NCI-H774 (cell line): ENCODE measurements around the gene SLFNL1.

Experiments used
- DNase-seq: peaks from one replicate; lab custom pipeline; 2025; lab: John Stamatoyannopoulos, UW

SLFNL1 gene

DNA sequence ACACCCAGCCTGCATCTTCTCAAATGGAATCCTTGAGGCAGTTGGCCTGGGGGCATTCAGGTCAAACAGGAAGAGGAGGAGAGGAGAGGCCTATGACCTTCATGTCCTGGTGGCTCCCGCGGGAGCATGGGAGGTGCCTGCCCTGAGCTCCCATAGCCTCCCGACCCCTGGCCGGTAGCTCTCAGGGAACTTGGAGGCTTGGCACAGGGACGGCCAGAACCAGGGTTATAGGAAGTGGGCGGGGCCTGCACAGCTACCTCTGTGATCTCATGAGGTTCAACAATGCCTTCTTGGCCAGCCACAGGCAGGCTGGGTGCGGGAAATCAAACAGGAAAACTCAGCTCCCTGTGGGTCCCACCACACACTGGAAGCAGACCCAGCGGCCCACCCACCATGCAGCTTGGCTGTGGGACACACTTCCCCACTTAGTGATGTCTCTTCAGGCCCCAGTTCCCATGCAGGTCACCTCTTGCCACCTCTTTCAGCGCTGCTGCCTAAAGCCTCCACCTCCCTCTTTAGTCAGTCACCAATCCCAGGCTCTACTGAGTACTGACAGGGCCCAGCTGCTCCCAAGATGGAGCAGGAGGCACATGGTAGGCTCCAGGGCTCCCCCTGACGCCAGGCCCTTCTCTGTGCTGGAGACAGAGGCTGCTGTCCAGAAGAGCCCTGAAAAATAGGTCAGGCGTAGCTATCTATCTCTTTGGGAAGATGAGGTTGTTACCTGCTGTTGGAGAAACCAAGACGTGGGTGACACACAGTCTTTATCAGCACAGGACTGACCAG lies at the start of gene SLFNL1:
Gene SLFNL1, minus strand, starts transcription at position 200 of the 783 bp plus-strand sequence. CDS start 1,065 bp downstream, outside the sequence.
- no peak for DNase-seq

DNA sequence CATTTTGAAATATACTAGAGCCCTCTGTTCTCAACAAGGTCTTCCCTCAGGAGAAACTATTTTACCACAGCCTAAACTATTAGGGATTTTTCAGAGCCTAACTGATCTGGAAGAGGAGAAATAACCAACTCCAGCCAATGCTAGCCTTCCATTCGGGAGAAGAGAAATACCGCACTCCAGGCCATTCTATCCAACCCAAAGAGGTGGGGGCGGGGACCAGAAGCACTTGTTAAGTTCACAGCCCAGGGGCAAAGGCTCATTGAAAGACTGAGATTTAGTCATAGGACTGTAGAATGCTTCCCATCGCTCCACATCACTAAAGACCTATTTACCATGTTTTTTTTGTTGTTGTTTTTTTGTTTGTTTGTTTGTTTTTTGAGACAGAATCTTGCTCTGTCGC lies 35.4 kb upstream of the SLFNL1 start:
- DNase-seq: no peak

DNA sequence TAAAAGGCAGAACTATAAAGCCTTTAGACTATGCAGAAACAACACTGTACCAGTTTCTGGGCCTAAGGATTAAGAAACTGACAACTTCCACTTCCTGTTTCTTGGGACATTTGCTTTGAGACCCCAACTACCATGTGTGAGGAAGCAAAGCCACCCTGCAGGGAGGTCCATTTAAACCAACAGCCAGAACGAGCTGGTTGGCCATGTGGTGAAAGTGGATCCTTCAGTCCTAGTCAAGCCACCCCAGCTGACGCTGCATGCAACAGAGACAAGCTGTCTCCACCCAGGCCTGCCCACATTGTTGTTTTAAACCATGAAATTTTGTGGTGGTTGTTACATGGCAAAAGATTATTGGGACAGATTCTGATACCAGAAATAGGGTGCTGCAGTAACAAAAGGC lies 31.8 kb upstream of the SLFNL1 start:
- no peak for DNase-seq

DNA sequence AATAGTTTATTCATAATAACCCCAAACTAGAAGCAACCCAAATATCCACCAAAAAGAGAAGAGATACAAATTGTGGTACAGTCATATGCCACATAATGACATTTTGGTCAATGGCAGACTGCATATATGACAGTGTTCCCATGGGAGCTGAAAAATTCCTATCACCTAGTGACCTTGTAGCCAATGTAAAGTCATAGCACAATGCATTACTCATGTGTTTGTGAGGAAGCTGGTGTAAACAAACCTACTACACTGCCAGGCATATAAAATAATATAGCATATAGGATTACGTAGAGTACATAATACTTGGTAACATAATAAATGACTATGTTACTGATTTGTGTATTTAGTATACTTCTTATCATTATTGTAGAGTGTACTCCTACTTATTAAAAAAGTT lies 29.5 kb upstream of the SLFNL1 start:
- DNase-seq: no peak

DNA sequence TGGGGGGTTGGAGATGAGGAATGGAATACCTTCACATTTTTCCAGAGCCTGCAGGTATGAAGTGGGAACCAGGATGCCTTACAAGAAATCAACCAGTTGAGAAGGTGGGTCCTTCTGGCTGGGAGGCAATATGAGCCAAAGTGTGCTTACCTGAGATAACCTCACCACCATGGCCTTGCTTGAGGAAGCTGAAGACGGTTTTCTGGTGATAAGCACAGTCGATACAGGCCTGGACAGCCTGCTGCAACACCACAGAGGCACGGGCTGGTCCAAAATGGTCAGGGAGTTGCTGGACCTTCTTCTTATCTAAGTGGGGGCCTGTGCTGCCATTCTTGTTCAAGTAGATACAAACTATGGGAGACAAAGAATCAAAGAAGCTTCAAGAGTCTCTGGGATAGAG lies 27.0 kb upstream of the SLFNL1 start:
- no peak for DNase-seq

DNA sequence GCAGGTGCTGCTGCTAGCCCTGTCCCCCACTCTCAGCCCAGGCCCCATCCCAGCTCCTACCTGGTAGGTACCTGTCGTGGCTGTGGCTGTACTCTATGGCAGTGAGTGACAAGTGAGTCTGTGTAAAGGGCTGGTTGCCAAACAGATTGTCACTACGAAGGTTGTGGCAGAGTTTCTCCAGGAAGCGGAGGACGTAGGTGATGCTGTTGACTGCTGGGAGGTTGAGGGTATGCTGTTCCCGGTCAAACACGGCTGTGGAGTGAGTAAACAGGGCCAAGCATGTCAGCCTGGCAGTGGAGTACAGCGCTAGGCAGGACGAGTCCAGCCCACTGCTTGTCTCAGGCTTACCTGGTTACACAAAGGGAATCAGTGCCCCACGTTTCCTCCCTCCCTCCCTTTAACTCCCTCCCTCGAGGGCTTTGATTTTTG lies 24.8 kb upstream of the SLFNL1 start:
- no peak for DNase-seq

DNA sequence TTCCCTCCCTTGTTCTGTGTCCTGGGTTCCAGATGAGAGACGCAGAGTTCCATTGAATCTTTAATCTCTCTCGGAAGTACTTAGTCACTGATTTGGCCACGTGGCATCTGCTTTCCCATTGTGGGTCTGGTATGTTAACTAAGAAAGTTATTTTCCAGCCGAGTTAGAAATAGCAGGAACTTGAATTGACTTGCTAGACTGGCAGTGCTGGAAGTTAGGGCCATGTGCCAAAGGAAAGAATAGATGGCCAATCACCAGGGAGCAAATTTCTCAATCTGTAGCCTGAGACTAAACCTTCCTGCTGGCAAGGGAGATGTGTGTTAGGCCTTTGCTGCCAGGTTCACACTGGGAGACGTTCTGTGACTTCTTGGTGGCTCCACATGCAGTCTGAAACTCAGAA lies 24.2 kb upstream of the SLFNL1 start:
- DNase-seq: no peak

DNA sequence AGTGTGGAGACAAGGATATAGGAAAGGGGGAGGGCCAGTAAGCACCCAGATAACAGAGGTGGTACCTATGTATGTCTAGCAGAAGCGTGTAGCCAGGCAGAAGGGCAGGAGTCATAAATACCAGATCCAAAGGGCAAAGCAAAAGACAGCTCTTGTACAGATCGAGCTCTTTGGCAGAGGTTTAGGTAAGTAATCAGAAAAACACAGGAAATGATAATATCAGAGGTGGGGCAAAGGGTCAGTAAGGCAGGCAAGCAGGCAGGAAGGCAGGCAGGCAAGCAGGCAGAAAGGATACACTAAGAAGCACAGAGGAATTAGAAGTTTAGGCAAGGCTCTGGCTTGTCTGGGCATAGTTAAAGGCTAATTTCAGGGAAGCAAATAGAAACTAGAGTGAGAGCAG lies 22.7 kb upstream of the SLFNL1 start:
- DNase-seq: no peak

DNA sequence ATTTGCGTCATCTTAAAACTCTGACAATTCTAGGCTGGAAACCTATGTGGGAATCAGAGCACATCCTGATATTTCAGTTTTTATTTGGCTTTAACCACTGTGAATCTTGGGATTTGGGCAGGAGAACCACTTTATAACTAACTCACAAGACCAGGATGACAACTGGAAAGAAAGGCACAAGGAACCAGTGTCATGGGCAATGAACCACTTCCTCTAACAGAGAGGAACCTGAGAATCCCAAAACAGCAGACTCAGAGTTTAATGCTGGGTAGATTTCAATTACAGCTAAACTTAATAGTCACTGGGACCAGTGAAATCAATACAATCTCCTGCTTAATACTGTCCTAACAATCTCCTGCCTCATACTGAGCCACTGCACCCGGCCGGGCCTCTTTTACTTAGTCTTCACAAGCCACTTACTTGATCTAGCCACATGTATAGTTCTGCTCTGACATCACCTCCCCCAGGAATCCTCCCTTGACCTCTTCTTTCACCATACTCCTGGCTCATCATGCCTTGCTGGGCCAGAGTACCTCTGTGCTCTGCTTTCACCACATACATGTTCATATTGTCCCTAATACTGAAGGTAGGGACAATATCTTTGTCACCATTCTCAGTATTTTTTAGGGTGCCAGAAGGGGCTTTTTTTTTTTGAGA lies 20.2 kb upstream of the SLFNL1 start:
- DNase-seq: no peak

DNA sequence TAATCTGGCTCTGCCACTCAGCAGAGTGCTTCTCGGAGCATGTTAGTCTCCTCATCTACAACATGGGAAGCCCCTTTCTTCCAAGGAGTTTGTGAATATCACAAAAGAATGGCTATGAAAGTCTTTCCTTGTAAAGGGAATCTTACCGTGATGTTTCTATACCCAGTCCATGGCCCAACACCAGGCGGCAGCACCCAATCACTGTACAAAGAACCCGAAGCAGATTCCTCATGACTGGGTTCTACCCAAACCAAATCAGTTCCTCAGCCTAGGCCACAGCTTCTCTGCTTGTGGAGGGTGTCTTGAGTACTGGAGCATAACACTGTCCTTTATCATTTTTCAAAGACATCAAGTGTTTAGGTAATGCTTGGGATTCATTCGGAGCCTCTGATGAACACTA lies 16.6 kb upstream of the SLFNL1 start:
- DNase-seq: no peak

DNA sequence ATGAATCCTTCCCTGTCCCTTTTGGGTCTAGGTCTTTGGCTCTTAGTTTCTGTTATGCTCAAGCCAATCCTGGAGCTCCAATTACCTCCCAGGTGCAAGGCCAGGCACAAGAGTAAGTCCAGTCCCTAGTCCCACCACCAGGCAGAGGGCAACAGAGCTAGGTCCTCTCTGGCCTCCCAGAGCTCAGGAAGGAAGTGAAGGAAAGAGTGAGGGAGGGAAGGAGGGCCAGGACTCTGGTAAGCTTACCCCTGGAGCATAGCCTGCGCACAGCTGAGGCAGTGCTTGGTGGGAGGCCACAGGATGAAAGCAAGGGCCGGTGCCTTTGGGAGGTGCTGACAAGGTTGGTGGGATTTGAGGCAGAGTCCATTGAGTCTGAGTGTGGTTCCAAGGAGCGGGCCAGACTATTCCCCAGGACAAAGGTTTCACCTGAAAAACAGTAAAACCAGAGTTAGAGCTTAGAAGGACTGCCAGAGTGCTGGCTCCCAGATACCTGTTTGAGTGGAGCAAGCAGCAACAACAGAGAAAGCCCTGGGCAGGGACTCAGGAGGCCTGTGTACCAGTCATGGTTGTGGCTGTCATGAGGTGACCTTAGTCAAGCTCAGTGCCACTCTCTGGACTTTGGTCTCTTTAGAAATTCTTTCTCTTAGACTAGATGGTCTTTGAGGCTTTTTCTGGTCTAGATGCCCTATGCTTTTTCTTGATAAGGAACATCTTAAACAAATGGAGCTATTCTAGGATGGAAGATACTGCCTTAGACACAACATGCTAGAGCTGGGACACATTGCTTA lies 15.8 kb upstream of the SLFNL1 start:
- no peak for DNase-seq

DNA sequence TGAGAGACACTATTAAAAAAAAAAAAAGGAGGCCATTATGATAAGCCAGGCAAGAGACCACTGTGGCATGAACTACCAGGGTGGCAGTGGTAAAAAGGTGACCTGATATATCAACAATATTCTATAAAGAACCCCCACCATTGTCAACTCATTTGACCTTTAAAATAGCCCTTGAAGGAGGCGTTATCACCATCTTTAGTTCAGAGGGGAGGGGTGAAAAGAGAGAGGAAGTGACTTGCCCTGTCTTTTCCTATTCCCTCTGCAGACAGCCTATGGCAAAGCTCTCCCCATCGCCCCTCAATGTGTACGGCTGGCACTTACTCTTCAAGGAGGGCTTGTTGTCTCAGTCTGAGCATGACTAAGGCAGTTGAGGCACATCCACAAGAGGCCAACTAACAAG lies 11.7 kb upstream of the SLFNL1 start:
- no peak for DNase-seq

DNA sequence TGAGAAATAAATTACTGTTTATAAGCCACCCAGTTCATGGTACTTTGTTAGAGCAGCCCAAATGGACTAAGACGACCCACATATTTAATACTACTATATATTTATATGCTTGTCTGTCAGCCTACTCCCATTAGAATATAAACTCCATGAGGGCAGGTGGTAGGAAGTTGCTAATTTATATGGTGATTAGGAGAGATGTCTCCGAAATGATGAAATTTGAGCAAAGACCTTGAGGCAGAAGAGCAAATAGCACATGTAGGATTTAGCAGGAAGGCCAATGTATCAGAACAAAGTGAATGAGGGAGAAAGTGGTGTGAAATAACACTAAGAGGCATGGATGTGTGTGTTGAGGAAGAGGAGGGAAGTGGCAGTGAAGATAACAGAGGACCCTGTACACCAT lies 10.6 kb upstream of the SLFNL1 start:
- no peak for DNase-seq

DNA sequence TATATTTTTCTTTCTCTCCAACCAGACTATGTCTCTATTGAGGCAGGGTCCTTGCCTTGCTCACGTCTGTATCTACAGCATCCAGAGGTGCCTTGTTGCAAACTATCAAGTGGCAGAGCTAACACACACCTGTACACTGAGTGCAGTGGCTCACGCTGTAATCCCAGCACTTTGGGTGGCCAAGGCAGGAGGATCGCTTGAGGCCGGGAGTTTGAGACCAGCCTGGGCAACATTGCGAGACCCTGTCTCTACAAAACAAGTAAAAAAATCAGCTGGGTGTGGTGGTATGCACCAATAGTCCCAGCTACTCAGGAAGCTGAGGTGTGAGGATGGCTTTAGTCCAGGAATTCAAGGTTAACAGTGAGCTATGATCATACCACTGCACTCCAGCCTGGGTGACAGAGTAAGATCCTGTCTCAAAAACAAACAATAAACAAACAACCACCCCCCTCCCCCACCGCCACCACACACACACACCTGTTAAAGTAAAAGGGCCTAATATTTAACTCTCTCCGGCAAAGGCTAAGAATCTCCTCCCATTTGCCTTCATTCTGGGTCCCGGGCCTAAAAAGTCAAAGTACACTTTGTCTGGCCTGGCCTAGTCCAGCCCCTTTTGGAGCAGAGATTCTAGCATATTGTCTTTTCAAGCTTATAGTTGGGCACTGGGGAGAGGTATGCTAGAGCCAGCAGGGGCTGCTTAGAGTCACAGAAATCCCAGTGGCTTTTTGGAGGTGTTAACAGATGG lies 9.5 kb upstream of the SLFNL1 start:
- no peak for DNase-seq

DNA sequence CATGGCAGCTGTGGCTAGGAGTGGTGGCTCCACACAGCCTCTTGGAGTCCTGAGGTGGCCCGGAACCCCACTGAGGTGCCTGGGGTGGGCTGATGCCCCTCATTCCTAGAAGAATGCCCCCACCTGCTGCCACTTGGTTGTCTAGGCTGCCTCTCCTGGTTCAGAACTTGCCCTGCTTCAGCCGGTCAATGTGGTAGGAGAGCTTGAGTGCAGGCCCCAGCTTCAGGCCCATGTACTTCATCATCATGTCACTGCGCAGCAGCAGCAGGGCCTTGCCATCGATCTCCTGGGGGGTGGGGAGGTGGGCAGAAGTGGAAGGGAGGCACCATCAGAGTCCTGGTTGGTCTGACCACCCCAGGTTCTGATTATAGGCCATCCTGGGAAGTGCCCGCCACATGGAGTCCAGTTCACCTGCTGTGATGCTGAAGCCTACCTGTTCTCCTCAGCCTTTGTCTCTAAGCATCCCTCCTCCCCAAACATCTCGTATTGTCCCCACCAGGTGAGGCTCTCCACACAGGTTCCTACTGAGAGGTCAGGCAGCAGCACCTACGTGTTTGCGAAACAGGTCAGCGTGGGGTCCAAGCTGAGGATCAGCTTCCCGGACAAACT lies 6.6 kb upstream of the SLFNL1 start:
- no peak for DNase-seq

DNA sequence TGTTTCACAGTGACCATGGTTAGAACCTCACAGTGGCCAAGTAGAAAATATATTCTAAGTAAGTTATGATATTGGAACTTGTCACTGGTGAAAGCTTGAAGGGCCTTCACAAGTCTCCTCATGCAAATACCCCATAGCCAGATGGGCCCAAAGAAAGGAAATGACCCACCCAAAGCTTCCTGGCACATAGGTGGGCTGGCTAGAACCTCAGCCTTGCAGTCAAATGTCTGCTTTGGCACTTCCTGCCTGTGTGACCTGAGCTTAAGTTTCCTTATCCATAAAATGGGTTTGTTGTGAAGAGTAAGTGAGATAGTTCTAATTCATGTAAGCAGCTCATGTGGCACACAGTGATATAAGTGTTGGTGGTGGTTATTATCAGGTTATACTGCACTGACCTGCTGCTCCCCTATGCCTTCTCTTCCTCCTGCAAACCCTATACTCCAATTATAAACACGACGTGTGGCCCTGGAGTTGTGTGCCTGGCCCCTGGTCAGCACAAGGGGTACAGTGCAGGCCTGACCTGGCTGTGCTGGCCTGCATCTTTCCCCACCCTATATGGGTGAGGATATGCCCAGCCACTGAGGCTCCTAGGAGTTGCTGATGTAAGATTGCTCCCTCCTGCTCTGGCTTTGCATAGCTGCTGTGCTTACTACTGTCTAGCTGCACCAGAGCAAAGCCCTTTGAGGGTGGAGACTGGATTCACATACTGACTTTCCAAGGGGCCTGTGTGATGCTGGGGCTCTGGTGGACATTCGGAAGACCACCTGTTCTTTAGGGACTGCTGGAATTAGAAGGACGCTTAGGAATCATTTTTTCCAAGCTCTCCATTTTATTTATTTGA lies 4.7 kb upstream of the SLFNL1 start:
- DNase-seq: no peak

DNA sequence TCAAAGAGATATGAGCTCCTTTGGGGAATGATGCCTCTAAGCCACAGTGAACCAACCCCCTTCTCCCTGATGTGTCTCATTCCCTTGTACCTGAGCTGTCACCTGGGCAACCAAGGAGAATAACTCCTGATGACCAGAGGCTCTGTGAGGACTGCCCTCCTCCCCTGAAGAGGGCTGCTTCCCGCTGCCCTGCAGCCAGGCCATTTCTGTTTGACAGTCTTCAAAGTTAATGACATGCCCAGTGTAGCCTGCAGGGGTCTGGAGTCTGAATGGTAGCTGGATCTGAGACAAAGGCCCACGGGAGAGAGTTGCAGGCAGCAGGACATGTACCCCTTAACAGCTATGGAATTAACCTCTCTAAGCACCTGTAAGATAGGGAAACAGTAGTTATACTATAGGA lies 3.4 kb upstream of the SLFNL1 start:
- no peak for DNase-seq

DNA sequence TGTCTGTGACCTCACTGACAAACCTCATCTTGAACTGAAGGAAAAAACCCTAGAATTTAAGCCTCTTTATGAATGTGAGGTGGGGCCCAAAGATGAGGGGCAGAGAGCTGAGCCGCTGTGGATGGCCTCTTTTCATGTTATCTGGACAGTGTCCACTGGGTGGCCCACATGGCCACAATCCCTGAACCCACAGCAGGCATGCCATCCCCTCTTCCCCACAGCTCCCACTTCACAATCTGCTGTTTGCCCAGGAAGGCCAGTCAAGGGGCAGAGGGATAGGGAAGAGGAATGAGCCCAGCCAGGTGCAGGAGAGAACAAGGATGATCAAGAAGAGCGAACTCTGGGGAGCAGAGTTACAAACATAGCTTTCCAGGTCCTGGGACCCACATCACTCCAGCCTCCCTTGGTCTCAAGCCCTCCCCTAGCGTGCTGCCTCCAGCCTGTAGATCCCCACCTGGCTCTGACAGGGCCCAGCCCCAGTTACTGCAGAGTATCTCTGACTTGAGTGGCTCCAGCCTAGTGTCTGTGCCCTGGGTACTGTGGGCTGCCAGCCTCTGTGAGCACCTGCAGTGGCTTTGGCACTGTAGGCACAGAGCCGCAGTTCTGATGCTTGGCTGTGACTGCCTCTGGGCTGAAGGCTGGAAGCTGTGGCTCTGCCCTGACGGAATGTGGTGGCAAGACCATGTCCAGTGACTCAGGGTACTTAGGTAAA lies 1.9 kb upstream of the SLFNL1 start:
- DNase-seq: no peak

DNA sequence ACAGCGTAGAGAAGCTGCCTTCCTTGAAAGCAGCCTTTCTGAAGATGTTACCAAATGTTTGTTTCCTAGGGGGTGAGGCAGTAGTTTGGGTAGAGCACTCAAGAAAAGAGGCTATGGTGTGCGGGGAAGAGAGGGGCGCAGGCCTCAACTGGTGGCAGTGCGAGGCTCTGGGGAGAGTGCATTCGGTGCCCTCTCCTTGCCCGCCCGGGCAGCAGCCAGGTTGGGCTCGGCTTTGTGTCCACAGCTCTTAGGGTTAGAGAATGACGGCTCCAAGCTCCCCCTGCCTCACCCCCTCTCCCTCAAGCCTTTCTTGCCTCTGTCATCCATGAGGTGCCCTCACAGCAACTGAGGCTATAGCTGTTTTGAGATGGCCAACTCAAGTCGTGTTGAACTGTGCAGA lies 899 bp upstream of the SLFNL1 start:
- DNase-seq: no peak

DNA sequence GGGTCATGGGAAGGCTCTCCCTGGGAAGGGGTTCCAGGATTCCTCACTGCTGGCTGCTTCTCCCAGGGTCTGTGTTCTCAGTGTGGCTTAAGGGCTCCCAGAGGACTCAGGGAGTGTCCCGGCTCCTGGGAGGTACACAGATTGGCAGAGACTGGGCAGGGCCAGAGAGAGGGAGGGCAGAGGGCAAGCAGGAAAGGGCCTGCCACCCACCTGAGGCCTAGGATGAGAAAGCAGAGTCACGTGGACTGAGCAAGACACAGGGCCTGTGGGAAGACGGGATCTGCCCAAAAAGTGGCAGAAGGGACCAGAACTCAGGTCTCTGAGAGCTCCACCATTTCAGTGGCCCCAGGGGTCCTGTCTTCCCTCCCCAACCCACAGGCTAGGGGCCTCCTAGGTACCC lies 871 bp downstream of the SLFNL1 start:
- no peak for DNase-seq
